Right atrium auricular region (tissue), 2 donors: Measurements from ENCODE around the gene SCYL1. TPM values are rescaled to one million over a fixed set of nuclear protein-coding genes. Genes with fewer than 3 reads are reported as not detected.

Source experiments
- DNase-seq: peaks from one replicate; pipeline ENCODE4 v3.0.0-alpha.2; 2019; ENCODE audit warnings: low spot score
- H3K27ac ChIP-seq, 2 donors: fragments of 200-600 bp; sonication (generic); 1 replicate in 1 of 2; 2 replicates in 1 of 2; pipeline ENCODE4 v1.5.1; 2016 to 2019
- H3K27me3 ChIP-seq, 2 donors: fragments of 200-600 bp; sonication (generic); one replicate each; pipeline versions ENCODE4 v1.5.1 to v1.6.0; 2017 to 2019
- H3K36me3 ChIP-seq: fragments of 200-600 bp; sonication (generic); one replicate; pipeline ENCODE4 v1.5.1; 2016
- H3K4me1 ChIP-seq, 2 donors: fragments of 200-600 bp; sonication (generic); one replicate each; pipeline versions ENCODE4 v1.5.1 to v1.6.0; 2017 to 2019
- H3K4me3 ChIP-seq, 2 donors: fragments of 200-600 bp; sonication (generic); 1 replicate in 1 of 2; 2 replicates in 1 of 2; pipeline ENCODE4 v1.5.1; 2017 to 2019; ENCODE audit warnings: mild to moderate bottlenecking in 1 of 2, moderate library complexity in 1 of 2
- H3K9me3 ChIP-seq, 2 donors: fragments of 200-600 bp; sonication (generic); one replicate each; pipeline ENCODE4 v1.5.1; 2019
- CTCF ChIP-seq, 2 donors: fragments of 200-600 bp; sonication (generic); IDR thresholded peaks; one replicate each; pipeline ENCODE4 v1.5.1; 2019; ENCODE audit warnings: antibody characterized with exemption in 2 of 2
- total RNA-seq, 2 donors: library from RNA; depleted of rRNA; stranded (reverse); fragments of >200 nt; gene quantifications; one replicate each; pipeline ENCODE4 v1.1.0, GENCODE V29; 2016

SCYL1 gene
- total RNA-seq, 2 donors from 2014 or later = 71.8 to 89.7 TPM

- no peak for DNase-seq
- peaks cover 0 to 6% of the 10 kb centered on the region in 2 donors for H3K4me1 ChIP-seq
- H3K27ac ChIP-seq = no peak overlapping the region
- no peak overlapping the region for H3K4me3 ChIP-seq
- no peaks in the 10 kb centered on the region for H3K9me3 ChIP-seq
- H3K27me3 ChIP-seq = no peaks in the 10 kb centered on the region
- H3K36me3 ChIP-seq = peaks cover 22% of the 10 kb centered on the region
- TF ChIP-seq CTCF (IDR thresholded peaks at IDR 0.05) = no peak
Observed at GRCh38 chr11:65548395-65548794, 23.5 kb downstream of the SCYL1 start.

GRCh38 chr11:65549096-65549495 is 24.2 kb downstream of the SCYL1 start:
- peaks cover 28% of the 10 kb centered on the region for H3K36me3 ChIP-seq

DNA sequence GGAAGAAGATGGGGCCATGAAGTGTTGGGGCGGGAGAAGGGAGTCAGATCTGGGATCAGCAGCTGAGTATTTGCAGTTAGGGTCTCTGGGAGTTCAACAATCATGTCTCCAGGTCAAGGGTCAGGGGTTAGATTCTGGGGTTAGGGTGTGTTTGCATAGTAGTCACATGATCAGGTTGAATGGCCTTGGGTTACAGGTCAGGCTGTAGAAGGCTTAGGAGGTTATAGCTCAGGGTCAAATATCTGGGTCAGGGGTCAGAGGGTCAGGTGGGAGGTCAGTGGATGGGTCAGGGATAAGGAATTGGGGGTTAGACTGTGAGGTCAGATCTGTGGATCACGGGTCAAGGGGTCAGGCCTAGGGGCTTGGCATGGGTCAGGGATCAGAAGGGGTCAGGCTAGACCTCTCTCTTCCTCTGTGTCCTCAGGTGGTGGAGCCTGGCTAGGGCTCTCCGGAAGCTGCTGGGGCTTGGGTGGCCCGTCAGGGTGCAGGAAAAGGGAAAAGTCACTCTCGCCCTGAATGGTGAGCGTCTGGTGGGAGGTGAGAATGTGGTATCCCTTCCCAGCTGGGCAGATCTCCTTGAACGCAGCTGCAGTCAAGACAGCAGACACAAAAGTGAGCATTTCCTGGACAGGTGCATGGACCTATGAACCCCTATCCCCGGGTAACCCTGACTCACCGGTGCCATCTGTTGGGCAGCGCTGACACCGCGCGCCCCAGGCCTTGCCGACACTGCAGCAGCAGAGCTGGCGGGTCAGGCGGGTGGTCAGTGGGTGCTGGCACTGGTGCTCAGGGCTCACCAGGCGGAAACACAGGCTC is 26.9 kb downstream of the SCYL1 start:
- Histone ChIP-seq H3K36me3 (peaks cover 28% of the 10 kb centered on the region), H3K27ac (no peak overlapping the region), H3K4me3 (no peak overlapping the region), H3K9me3 (no peaks in the 10 kb centered on the region), H3K27me3 (no peaks in the 10 kb centered on the region), H3K4me1 (peaks cover 0 to 36% of the 10 kb centered on the region in 2 donors)
- no peak for DNase-seq
- peak in 1 of 2 donors; percentile 42 for TF ChIP-seq CTCF (IDR thresholded peaks at IDR 0.05)

More at GRCh38 chr11:65549096-65549495, 24.2 kb downstream of the SCYL1 start:
- H3K27ac ChIP-seq = no peak overlapping the region
- no peak for TF ChIP-seq CTCF (IDR thresholded peaks at IDR 0.05)
- DNase-seq = no peak
- peaks cover 0 to 10% of the 10 kb centered on the region in 2 donors for H3K4me1 ChIP-seq
- no peaks in the 10 kb centered on the region for H3K9me3 ChIP-seq
- H3K4me3 ChIP-seq = no peak overlapping the region
- H3K27me3 ChIP-seq = no peaks in the 10 kb centered on the region

GRCh38 chr11:65552388-65552951 is 27.6 kb downstream of the SCYL1 start:
- no peak overlapping the region for H3K27ac ChIP-seq
- peaks cover 0 to 38% of the 10 kb centered on the region in 2 donors for H3K4me1 ChIP-seq
- peaks cover 25% of the 10 kb centered on the region for H3K36me3 ChIP-seq
- no peak for DNase-seq
- no peak overlapping the region for H3K4me3 ChIP-seq
- no peaks in the 10 kb centered on the region for H3K9me3 ChIP-seq
- no peak for TF ChIP-seq CTCF (IDR thresholded peaks at IDR 0.05)
- H3K27me3 ChIP-seq = no peaks in the 10 kb centered on the region

DNA sequence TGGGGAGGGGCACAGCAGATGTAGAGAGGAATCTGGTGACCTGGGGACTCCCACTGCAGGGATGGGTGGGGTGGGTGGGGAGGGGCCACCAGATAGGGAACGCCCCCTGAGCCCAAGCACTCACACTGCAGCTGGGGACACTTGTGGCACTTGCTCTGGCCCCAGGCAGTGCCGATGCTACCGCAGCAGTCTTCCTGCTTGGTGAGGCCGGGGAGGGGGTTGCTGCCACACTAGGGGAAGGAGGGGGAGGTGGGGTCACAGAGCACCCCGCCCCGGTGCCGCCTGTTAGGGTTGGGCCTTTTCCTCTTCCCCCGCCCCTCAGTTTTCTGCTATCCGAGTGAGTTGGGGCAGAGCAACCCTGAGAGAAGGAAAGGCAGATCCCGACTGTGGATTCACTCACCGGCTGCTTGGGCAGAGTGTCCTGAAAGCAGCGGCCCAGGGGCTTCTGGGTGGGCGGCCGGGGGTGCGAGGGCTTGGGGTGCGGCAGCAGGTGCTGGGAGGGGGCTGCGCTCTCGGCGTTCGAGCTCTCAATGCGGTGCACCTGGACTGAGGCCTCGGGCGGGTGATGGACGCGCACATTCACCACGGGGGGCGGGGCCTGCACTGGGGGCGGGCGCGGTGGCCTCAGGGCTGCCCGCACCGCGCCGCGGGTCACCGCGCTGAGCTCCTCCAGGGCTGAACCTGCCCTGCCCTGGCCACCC is 28.6 kb downstream of the SCYL1 start:
- Histone ChIP-seq H3K9me3 (no peaks in the 10 kb centered on the region), H3K4me1 (peaks cover 0 to 41% of the 10 kb centered on the region in 2 donors), H3K27ac (no peak overlapping the region), H3K27me3 (no peaks in the 10 kb centered on the region), H3K36me3 (peaks cover 22% of the 10 kb centered on the region), H3K4me3 (no peak overlapping the region)
- TF ChIP-seq CTCF (IDR thresholded peaks at IDR 0.05) = no peak
- no peak for DNase-seq
